HG03354 (cell line): Measurements from ENCODE around the gene DPY19L1.
"Not testable (repeated sequence)": the region's sequence is repeated elsewhere in the genome, so short reads cannot be mapped to it uniquely, and the experiment has no call there.

Experiments
- ATAC-seq: cut with Tn5 transposase; IDR thresholded peaks from one replicate; pipeline ENCODE4 v1.9.1; 2021; ENCODE audit warnings: mild to moderate bottlenecking; ENCODE audit not compliant: unreplicated experiment, poor library complexity, severe bottlenecking

DPY19L1 gene

DNA sequence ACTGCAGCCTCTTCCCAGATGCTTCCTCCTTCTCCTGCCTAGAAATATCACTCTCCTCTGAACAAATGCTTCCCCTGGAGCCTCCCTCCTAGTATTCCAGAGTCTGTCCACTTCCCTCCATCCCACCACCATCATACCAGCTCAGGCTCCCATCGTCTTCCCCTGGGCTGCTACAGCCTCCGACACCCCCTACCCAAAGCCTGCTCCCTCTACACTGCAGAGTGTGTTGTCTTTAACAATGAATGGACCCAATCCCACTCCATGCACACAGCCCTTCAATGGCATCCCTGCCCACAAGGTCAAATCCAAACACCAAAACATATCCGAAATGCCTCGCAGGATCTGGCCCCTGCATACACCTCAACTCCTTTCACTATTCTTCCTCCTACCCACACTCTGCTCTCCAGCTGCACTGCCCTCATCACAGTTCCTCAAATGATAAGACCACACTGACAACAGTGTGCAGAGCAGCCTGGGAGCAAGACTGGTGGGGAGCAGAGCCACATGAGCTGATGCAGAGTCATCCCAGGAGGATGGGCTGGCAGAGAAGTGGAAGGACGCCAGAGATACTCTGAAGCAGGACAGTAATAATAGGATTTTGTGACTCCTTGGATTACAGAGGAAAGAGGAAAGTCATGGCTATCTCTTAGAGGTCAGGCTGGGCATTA, 40.7 kb downstream of the DPY19L1 start:
- ATAC-seq: not testable (repeated sequence)

DNA sequence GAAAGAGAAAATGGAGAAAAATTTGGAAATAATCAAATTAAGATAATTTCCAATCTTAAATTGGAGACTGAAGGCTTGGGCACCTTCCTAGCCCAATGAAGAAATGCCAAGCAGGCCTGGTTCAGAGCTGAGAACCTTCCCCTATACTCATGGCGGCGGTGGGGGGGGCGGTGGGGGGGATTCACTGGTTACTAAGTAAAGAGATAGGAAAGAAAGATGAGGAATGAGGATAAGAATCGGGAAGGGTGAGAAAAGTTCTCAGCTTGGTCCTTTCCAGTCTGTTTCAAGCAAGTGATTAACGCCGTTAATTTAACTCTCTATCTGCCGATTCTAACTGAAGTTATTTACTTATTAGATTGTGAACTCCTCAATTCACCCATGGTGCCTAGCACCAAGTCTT, 41.5 kb downstream of the DPY19L1 start:
- no peak for ATAC-seq

DNA sequence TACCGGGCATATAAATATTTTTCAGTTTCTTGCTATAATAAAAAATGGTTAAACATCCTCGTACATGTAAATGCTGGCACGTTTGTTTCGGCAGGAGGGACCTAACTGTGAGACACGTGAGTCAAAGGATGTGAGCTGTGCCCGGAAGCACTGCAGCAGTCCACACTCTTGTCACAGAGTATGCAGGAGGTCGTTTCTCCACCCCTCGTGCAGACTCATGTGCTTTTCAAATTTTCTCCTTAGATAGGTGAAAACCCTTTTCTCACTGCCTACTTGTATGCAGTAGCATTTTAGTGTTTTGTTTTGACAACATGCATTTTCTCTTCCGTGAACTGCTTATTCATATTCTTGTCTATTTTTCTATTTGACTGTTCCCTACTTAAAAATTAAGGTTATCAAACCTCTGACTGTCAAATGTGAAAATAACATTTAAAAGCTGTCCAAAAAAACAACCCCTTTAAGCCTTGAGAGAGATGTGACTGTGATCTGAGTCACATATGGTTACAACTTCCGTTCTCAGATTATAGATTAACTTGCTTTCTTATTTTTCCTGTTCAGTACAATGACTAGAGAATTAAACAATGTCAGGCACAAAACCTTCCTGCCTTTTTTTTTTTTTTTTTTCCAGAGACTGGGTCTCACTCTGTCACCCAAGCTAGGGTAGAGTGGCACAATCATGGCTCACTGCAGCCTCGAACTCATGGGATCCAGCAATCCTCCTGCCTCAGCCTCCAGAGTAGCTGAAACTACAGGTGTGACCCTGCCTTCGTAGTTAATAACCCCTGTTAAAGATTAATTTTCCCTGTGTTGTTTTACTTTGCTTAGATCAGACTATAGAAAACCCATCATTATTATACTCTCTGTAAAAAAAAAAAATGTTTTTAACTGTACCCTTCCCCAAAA, 45.1 kb downstream of the DPY19L1 start:
- peak; percentile 94 for ATAC-seq

DNA sequence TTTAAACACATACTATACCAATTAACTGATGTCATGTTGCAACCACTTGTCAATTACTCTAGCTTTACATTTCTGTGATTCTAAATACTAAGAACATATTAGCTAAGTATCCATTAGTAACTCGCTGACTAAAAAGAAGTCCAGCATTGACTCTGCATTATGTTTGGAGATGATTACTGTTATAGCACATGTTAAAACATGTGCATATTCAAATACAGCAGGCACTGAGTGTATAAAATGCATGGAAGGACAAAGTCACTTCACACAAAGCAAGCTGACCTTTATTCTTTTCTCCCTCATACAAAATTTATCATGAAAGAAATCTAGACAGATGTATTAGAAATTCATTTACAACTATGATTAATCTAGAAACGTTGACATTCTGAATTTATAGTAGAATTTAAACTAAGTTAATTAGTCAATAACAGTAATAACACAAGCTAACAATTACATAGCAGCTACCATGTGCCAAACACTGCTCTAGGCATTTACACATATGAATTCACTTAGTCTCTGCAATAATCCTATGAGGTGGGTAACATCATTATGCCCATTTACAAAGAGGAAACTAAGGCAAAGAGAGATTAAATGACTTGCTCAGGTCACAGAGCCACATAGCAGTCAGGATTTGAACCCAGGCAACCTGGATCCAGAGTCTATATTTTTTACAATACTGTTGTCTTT, 48.7 kb downstream of the DPY19L1 start:
- ATAC-seq: not testable (repeated sequence)

DNA sequence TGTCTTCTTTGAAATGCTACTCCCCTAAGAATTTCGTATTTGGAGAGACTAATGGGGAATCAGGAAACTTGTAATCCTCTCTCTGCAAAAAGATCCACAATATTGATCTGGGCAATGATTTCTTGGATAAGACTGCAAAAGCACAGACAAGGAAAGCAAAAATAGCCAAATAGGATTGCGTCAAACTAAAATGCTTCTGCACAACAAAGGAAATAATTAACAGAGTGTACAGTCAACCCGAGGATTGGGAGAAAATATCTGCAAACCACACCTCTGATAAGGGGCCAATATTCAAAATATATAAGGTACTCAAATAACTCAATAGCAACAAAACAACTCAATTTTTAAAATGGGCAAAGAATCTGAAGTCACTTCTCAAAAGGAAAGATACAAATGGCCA, 52.1 kb downstream of the DPY19L1 start:
- not testable (repeated sequence) for ATAC-seq

DNA sequence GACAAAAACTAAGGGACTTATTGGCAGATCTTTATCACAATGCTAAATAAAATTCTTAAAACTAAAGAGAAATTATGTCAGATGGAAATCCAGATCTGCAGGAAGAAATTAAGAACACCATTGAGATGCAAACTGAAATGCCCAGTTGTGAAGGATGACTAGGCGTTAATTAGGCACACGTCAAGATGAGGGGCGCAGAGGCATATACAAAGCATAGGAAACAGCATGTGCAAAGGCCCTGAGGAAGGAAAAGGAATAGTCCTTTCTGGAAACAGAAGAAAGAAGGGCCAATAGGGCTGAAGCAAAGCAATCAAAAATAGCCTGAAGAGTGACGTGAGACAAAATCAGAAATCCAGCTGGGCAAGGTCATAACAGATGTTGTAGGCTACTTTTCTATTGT, 53.1 kb downstream of the DPY19L1 start:
- not testable (repeated sequence) for ATAC-seq

DNA sequence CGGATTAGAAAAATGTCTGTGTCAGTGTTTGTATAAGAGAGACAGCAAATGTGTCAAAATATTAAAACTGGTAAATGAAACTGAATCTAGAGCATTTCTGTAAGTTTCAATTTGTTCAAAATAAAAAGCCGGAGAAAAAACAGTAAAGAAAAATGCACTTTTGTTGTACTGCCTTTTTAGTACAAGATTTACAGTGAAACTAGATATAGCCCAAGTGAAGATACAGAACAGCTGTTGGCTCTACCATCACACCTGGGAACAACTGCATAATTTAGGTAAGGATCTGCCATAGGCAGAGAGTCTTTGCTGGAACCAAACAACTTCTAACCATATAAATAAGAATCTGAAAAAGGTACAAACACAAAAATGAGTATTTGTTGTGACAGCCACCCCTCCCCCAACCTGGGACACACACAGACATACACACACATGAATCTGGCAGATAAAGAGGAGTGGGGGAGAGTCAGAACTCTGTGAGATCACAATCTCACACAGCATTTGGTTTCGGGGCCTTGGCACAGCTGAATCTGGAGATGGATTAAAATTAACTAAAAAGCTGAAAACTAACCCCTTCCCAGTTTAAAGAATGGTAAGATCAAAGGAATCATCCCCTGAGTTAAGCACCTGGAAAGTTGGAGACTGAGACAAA, 54.8 kb downstream of the DPY19L1 start:
- ATAC-seq: no peak

DNA sequence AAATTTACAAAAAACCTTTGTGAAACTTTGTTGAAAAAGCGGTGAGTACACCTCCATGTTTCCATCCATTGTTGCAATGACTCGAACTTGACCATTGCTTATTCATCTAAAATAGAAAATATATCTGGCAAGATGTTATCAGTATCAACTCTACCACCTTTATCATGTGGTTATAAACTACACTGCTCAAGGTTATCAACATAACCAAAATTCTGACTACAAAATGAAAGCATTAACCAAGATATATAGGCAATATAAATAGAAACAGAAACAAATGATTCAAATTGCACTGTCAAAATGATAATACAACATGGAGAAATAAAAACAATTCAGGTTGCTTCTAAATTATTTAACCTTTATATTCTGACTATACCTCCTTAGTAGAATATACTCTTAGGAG, 58.2 kb downstream of the DPY19L1 start:
- ATAC-seq: not testable (repeated sequence)

DNA sequence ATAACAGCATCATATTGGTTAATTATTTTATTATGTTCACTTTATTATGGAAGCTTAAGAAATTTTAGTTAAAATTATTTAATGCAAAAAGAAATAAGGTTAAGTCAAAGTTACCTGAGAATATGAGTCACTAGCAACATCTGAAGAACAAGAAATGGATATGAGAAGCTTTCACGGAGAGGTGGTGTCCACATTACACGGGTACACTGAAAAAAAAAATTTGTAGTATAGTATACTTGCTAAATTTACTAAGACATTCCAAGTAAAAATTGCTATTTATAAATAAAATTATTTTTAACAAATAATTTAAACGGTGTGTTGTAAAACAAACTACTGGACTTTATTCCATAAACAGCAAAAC, 63.9 kb downstream of the DPY19L1 start:
- peak; percentile 21 for ATAC-seq

DNA sequence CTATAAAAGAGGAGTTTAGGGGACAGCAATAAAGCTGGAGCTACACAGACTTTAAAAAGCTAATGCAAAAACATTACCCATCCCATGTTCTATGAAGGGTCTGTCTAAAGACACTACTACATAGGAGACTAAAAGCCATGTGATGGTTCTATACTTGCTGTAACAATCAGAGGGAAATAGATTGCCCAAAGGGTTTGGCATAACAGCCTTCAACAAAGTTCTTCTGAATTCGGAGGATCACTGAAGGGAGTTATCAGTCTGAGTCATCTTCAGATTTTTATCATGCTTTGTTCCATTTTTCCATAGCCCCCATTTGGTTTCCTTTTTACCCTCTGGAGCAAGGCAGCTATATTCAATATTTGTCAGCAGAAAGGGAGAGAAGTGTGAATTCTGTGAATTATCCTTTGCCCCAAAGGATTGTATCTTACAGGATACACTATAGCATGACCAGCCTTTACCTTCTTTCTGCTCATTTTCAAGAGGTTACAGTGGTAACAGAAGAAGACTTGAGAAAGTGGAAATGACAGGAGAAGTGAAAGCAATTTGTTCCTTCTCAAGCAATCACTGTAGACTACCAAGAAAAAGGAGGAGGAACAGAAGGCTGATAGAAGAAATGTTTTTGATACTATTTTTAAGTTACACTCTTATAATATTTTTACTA, 64.4 kb downstream of the DPY19L1 start:
- peak; percentile 89 for ATAC-seq

DNA sequence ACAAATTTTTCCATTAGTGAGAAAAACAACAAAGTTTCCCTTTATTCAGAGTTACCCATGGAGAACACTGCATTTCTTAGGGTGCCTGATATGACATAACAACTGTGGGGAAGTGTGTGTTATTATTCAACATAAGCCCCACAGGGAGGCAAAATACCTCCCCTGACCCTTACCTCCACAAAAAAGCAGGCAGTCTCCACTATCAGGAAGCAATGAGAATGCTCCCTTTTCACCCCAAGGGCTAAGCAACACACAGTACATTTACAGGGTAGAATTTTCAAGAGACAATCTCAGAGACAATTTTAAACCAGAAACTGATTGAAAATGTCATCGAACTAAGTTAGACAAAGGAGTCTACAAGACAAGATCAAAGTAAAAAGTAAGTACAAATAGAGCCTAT, 69.5 kb downstream of the DPY19L1 start:
- ATAC-seq: not testable (repeated sequence)

DNA sequence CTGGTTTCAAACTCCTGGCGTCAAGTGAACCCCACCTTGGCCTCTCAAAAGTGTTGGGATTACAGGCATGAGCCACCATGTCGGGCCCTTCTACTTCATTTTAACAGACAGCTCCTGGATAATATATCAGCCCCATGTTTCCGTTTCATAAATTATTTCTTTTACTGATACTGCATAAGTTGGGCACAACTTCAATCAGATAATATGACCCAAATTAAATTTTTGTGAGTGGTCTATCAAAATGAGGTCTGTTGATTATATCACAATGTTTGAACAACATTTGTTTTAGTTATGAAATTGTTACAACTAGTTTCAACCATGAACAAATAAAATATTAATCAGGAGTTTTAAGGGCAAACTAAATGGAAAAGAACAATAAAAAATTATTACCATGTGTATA, 70.8 kb downstream of the DPY19L1 start:
- not testable (repeated sequence) for ATAC-seq

DNA sequence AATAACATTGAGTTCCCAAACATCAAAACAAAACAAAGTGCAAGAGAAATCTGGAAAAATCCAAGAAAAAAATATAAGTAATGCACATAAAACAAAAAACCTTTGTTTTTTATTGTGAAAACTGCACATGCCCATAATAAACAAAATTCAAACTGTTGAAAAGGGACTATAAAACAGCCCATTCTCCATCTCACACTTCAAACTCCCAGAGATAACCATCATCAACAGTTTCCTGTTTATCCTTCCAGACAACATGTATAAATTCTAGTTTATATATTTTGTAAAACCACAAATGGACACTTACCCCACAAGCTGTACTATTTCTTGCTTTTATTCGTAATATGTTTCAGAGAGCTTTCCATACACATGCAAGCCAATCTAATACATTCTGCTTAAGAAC, 79.3 kb downstream of the DPY19L1 start:
- no peak for ATAC-seq

DNA sequence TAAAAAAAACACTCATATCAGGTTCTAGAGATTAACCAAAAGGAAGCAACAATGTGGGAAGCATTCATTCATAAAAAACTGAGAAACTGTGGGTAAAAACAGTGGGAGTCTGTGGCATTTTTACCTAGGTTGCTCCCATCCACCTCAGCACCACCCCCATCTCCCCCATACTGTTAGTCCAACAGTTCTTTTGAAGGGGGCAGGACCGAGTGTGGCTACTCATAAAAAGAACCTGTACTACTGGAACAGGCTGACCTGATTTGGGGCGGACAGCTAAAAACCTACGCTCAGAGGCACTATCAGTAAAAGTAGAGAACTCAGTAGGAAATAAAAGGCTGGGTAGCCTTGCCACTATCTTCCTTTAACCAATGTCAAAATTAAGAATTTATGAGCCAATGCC, 84.5 kb downstream of the DPY19L1 start:
- no peak for ATAC-seq

DNA sequence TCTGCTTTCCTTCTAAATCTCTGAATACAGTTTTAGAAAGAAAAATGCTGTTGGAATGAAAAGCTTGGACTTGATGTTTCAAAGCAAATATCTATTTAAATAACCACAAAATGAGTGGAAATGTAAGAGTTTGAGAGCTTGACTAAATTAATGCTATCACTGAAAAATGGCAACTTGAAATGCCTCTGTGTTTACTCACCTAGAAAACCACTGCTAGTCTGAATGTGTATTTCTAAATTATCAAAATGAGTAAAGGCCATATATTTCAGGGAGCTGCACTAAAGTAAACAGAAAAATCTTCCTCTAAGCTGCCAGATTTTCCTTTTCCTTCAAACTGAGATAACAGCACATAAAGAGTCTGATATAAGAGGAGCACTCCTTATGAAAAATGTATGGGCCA, 87.9 kb downstream of the DPY19L1 start:
- no peak for ATAC-seq

DNA sequence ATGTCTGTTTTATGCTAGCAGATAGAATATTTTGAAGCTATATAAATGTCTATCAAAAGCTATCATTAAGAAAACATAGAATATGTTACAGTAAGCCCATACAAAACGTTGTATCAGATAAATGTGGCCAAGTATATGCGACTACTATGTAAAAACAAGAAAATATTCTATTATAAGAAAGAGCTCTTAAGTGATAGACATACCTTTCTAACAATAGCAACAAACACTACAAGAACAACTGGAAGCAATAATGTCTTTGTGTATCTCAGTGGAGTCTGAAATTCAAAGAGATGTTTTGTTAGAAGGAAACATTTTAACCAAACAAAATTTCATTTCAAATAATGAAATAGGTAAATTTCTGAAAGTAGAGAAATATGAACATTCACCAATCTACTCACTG, 89.9 kb downstream of the DPY19L1 start:
- not testable (repeated sequence) for ATAC-seq

DNA sequence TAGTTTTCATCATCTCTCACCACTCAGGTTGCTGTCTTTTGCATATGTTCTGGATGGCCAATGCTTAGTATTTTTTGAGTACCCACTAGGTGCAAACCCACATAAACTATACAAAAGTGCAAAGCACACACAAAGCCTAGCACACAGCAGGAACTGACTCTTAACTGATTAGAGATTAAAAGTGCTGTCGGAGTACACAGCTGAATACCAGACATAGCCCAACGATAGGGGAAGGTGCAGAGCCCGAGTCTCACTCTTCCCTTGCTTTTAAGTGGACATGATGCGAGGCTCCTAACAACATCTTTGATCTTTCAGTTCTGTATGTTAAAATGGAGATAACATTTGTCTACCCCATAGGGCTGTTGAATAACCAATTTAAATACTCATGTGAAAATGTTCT, 90.8 kb downstream of the DPY19L1 start:
- no peak for ATAC-seq

DNA sequence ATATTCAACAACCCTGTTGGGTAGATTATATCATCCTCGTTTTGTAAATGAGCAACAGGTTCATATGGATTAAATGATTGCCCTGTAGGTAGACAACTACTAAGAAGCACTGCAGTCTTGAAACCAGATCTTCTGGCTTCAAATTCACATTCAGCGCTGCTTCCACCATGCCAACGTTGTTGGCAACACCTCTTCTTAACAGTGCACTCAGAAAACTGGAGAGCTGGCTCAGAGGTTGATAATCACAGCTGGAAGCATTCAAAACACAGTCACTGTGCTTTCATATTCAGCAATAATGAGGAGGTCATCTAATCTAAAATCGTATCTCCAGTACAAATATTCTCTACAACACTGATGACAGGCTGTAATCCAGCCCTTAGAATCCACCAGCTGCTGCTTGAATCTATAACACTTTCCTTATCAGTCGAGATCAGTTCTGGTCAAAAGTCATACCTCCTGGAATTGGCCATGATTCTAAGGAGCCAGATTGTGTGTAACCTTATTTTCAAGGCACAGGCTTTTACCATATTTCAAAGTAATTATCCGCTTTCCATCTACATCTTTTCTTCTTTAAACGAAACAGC, 91.3 kb downstream of the DPY19L1 start:
- not testable (repeated sequence) for ATAC-seq

DNA sequence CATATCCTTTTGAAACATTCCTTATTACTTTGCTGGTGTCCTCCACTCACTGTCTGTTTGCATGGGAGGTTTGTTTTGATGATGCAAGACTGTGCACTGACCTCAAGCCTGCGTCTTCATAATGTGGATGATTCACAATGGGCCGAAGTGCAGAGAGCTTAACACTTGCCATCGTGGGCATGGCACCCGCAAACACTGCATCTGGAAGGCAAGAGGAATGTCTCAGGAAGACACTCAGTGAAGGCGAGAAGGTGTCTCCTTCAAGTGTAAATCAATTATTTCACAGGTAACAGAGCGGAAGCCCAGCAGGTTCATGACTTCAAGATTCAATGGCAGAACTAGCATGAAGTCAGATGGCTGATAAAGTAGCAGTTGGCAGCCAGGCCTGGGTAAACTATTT, 98.1 kb downstream of the DPY19L1 start:
- no peak for ATAC-seq
